Renal pelvis (tissue), 4 donors: ENCODE results near the gene DDX10. TPM values are rescaled to one million over a fixed set of nuclear protein-coding genes. Genes with fewer than 3 reads are reported as not detected.
"Not testable (repeated sequence)": the region's sequence is repeated elsewhere in the genome, so short reads cannot be mapped to it uniquely, and the experiment has no call there.

ENCODE experiments used
- DNase-seq: peaks from one replicate; pipeline ENCODE4 v3.0.0-alpha.2; 2013
- polyA plus RNA-seq, 3 donors: library from polyadenylated mRNA; unstranded; fragments of 120-200 nt; gene quantifications; one replicate each; pipeline ENCODE4 v1.2.1, GENCODE V29; 2013; ENCODE audit not compliant: insufficient read length in 3 of 3

DDX10 gene
- polyA plus RNA-seq, 3 donors: 60.6 to 87.9 (median 83.5) TPM

- DNase-seq: peak; percentile 4
Observed at GRCh38 chr11:108817976-108818375, 153.1 kb downstream of the DDX10 start.

GRCh38 chr11:108818971-108819370, 154.1 kb downstream of the DDX10 start:
- DNase-seq: no peak

- DNase-seq: no peak
Observed at GRCh38 chr11:108819957-108820356, 155.1 kb downstream of the DDX10 start.

- not testable (repeated sequence) for DNase-seq
Observed at GRCh38 chr11:108823960-108824359, 159.1 kb downstream of the DDX10 start.

- DNase-seq: no peak
Observed at GRCh38 chr11:108824545-108824944, 159.7 kb downstream of the DDX10 start.

- DNase-seq: no peak
Observed at GRCh38 chr11:108825381-108825780, 160.5 kb downstream of the DDX10 start.

GRCh38 chr11:108826136-108826535, 161.3 kb downstream of the DDX10 start:
- DNase-seq: no peak

GRCh38 chr11:108835624-108836023, 170.8 kb downstream of the DDX10 start:
- no peak for DNase-seq

GRCh38 chr11:108836541-108836940, 171.7 kb downstream of the DDX10 start:
- no peak for DNase-seq

GRCh38 chr11:108838102-108838791, 173.4 kb downstream of the DDX10 start:
- DNase-seq: no peak

GRCh38 chr11:108838792-108839105, 173.9 kb downstream of the DDX10 start:
- no peak for DNase-seq

GRCh38 chr11:108846009-108846408, 181.1 kb downstream of the DDX10 start:
- DNase-seq: no peak

- no peak for DNase-seq
Observed at GRCh38 chr11:108847298-108847990, 182.6 kb downstream of the DDX10 start.

- DNase-seq: no peak
Observed at GRCh38 chr11:108851781-108852180, 186.9 kb downstream of the DDX10 start.

GRCh38 chr11:108852701-108853100, 187.8 kb downstream of the DDX10 start:
- no peak for DNase-seq

- no peak for DNase-seq
Observed at GRCh38 chr11:108853151-108853550, 188.3 kb downstream of the DDX10 start.

GRCh38 chr11:108853864-108854263, 189.0 kb downstream of the DDX10 start:
- no peak for DNase-seq

GRCh38 chr11:108854346-108854745, 189.5 kb downstream of the DDX10 start:
- DNase-seq: no peak

- no peak for DNase-seq
Observed at GRCh38 chr11:108857382-108857781, 192.5 kb downstream of the DDX10 start.

GRCh38 chr11:108858622-108859021, 193.8 kb downstream of the DDX10 start:
- DNase-seq: no peak

- DNase-seq: no peak
Observed at GRCh38 chr11:108859510-108859909, 194.6 kb downstream of the DDX10 start.

GRCh38 chr11:108863528-108863927, 198.7 kb downstream of the DDX10 start:
- DNase-seq: no peak

- no peak for DNase-seq
Observed at GRCh38 chr11:108865406-108865805, 200.5 kb downstream of the DDX10 start.

- no peak for DNase-seq
Observed at GRCh38 chr11:108866781-108867180, 201.9 kb downstream of the DDX10 start.
